ENCODE measurements around the gene CD14.

DNA sequence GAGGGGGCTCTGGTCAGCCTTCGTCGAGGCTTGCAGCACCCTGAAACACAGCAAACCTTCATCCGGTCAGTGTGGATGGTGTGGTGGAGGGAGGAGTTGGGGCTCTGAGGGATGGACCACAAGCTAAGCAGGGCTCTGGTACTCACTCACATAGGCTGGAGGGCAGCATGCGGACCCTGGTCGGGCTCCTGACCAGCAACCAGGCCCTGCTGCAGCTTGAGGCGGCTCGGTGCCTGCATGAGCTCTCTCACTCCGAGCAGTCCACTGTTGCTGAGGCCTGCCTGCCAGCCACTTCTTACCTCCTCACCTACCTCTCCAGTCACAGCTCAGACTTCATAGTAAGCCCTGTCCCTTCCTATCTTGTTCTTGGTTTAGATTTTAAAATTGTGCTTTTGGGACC, 8.7 kb upstream of the CD14 start:
- TF ChIP-seq, protein P1, sequence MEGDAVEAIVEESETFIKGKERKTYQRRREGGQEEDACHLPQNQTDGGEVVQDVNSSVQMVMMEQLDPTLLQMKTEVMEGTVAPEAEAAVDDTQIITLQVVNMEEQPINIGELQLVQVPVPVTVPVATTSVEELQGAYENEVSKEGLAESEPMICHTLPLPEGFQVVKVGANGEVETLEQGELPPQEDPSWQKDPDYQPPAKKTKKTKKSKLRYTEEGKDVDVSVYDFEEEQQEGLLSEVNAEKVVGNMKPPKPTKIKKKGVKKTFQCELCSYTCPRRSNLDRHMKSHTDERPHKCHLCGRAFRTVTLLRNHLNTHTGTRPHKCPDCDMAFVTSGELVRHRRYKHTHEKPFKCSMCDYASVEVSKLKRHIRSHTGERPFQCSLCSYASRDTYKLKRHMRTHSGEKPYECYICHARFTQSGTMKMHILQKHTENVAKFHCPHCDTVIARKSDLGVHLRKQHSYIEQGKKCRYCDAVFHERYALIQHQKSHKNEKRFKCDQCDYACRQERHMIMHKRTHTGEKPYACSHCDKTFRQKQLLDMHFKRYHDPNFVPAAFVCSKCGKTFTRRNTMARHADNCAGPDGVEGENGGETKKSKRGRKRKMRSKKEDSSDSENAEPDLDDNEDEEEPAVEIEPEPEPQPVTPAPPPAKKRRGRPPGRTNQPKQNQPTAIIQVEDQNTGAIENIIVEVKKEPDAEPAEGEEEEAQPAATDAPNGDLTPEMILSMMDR (IDR thresholded peaks at IDR 0.05): no peak
- no peak for TF ChIP-seq POLR2A (IDR thresholded peaks at IDR 0.05)

Measured in right lobe of liver (tissue), 4 donors.